Cardiac muscle cell (in vitro differentiated cells and primary cell): ENCODE results near the gene ETV5. TPM values are rescaled to one million over a fixed set of nuclear protein-coding genes. Genes with fewer than 3 reads are reported as not detected.

Experiments
- DNase-seq, 2 donors: peaks; one replicate each; pipeline versions ENCODE4 v3.0.0 to v3.0.0-alpha.2; 2010 to 2017; ENCODE audit warnings: low read depth in 1 of 2, low spot score in 1 of 2
- H3K27ac ChIP-seq: fragments of 200-600 bp; sonication (generic); 2 replicates; pipeline ENCODE4 v1.5.1; 2016
- H3K27me3 ChIP-seq: fragments of 200-600 bp; sonication (generic); 2 replicates; pipeline ENCODE4 v1.6.0; 2016; ENCODE audit warnings: control low read depth
- H3K36me3 ChIP-seq: fragments of 200-600 bp; sonication (generic); 2 replicates; pipeline ENCODE4 v1.5.1; 2016; ENCODE audit warnings: control low read depth
- H3K4me1 ChIP-seq: fragments of 200-600 bp; sonication (generic); 2 replicates; pipeline ENCODE4 v1.8.1; 2017; ENCODE audit warnings: low read depth, mild to moderate bottlenecking, mixed run types
- H3K4me3 ChIP-seq: fragments of 200-600 bp; sonication (generic); 2 replicates; pipeline ENCODE4 v1.5.1; 2016; ENCODE audit warnings: mild to moderate bottlenecking
- H3K9me3 ChIP-seq: fragments of 200-600 bp; sonication (generic); 2 replicates; pipeline ENCODE4 v1.5.1; 2017; ENCODE audit warnings: low read depth, mild to moderate bottlenecking, control low read depth
- CTCF ChIP-seq: IDR thresholded peaks from 2 replicates; pipeline ENCODE4 v1.5.1; 2012; ENCODE audit warnings: low read depth, mild to moderate bottlenecking, low read length
- polyA plus RNA-seq: library from polyadenylated mRNA; unstranded; fragments of >200 nt; fragmentation: Nextera tagmentation; extraction: Ambion mirVana; gene quantifications from 2 replicates; pipeline ENCODE4 v1.2.1, GENCODE V29; 2016
- total RNA-seq: library from RNA; depleted of rRNA; stranded (reverse); fragments of >200 nt; gene quantifications from 2 replicates; pipeline ENCODE4 v1.2.3, GENCODE V29; 2016

The ETV5 gene
- total and polyA plus RNA-seq, 2 experiments from 2014 or later, result 16.3 to 29.3 TPM

- H3K27ac ChIP-seq, result no peak overlapping the region
- DNase-seq, result no peak
- H3K27me3 ChIP-seq, result no peaks in the 10 kb centered on the region
- H3K4me1 ChIP-seq, result peaks cover 7% of the 10 kb centered on the region
- H3K9me3 ChIP-seq, result no peaks in the 10 kb centered on the region
- no peak overlapping the region for H3K4me3 ChIP-seq
- H3K36me3 ChIP-seq, result no peaks in the 10 kb centered on the region
- no peak for TF ChIP-seq CTCF
Observed at GRCh38 chr3:186046838-186047237, 62.1 kb downstream of the ETV5 start.

DNA sequence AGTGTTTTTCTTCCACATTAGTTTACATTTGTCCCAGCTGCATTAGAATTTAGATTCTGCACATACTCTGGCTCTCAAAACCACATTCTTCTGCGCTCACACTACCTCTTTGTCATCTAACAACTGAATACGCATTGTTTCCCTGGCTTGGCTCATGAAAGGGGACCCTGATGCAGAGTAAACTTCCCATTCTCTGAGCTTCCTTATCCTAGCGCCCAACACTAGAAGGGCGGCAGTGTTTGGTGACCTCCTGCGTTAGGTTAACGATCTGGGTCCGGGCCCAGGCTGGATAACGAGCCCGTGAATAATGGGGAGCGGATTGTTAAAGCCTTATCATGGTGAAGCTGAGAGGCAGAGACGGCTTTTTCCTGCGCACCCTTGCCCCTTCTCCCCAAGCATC is 63.9 kb downstream of the ETV5 start:
- Histone ChIP-seq H3K9me3 (no peaks in the 10 kb centered on the region), H3K4me3 (no peak overlapping the region), H3K4me1 (peaks cover 7% of the 10 kb centered on the region), H3K27me3 (no peaks in the 10 kb centered on the region), H3K27ac (no peak overlapping the region), H3K36me3 (no peaks in the 10 kb centered on the region)
- peak in 1 of 2 donors; percentile 34 for DNase-seq
- no peak for TF ChIP-seq CTCF

DNA sequence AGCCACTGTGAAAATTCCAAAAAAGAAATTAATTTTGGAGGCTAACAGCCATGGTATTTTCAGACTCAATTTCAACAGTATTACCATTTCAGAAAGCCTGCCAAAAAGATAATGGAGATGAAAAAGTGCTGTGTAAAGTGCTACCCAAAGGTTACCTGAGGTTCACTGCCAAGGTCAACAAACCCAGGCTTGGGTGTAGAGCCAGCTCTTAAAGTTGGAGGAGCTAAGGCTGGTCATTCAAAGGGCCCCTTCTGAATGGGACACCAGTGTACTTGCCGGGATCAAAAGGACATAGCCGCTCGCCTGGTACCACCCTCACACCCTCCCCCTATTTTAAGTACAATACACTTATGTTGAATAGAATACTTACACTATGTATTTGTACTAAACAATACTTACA is 64.5 kb downstream of the ETV5 start:
- no peak for TF ChIP-seq CTCF
- Histone ChIP-seq H3K4me1 (peaks cover 7% of the 10 kb centered on the region), H3K4me3 (no peak overlapping the region), H3K27ac (no peak overlapping the region), H3K27me3 (no peaks in the 10 kb centered on the region), H3K9me3 (no peaks in the 10 kb centered on the region), H3K36me3 (no peaks in the 10 kb centered on the region)
- DNase-seq, result no peak

GRCh38 chr3:186042521-186043202 is 66.2 kb downstream of the ETV5 start:
- Histone ChIP-seq H3K4me1 (peaks cover 7% of the 10 kb centered on the region), H3K4me3 (no peak overlapping the region), H3K9me3 (no peaks in the 10 kb centered on the region), H3K27me3 (no peaks in the 10 kb centered on the region), H3K27ac (no peak overlapping the region), H3K36me3 (no peaks in the 10 kb centered on the region)
- TF ChIP-seq CTCF, result no peak
- no peak for DNase-seq

GRCh38 chr3:186042036-186042435 is 66.9 kb downstream of the ETV5 start:
- H3K27me3 ChIP-seq, result no peaks in the 10 kb centered on the region
- H3K36me3 ChIP-seq, result no peaks in the 10 kb centered on the region
- peaks cover 7% of the 10 kb centered on the region for H3K4me1 ChIP-seq
- TF ChIP-seq CTCF, result no peak
- no peak for DNase-seq
- no peak overlapping the region for H3K4me3 ChIP-seq
- H3K9me3 ChIP-seq, result no peaks in the 10 kb centered on the region
- no peak overlapping the region for H3K27ac ChIP-seq
